GM12878 (cell line): ENCODE results near the gene NSG2. TPM values are rescaled to one million over a fixed set of nuclear protein-coding genes. Genes with fewer than 3 reads are reported as not detected.

Source experiments
- ATAC-seq: fragments of 200-7000 bp; cut with Tn5 transposase; 3 replicates; pipeline ENCODE4 v1.9.1; 2020; ENCODE audit warnings: mild to moderate bottlenecking, moderate library complexity
- BruUV-seq: library from RNA; stranded (reverse); fragments of 400-500 nt; replicated peaks from 2 replicates; lab custom pipeline; 2021; lab: Mats Ljungman, UMichigan
- CTCF ChIA-PET: fragments of 300-600 bp; sonication (Branson Sonifier 250); formaldehyde crosslinking; extraction: SDS; loops from one replicate; lab custom pipeline; 2021; ENCODE audit warnings: inconsistent platforms; lab: Yijun Ruan, JAX
- POLR2A ChIA-PET: fragments of 350-600 bp; formaldehyde crosslinking; extraction: SDS; loops from one replicate; lab custom pipeline; 2021; ENCODE audit warnings: inconsistent platforms; lab: Charles Lee
- RAD21 ChIA-PET: fragments of 300-600 bp; sonication (Branson Sonifier 250); formaldehyde crosslinking; loops from one replicate; lab custom pipeline; 2023; ENCODE audit warnings: antibody characterized with exemption; ENCODE audit not compliant: unreplicated experiment; lab: Charles Lee
- SMC1A ChIA-PET: fragments of 300-600 bp; sonication (Branson Sonifier 250); formaldehyde crosslinking; loops from one replicate; lab custom pipeline; 2023; ENCODE audit not compliant: unreplicated experiment, uncharacterized antibody; lab: Charles Lee
- DNase-seq: peaks from one replicate; pipeline ENCODE4 v3.0.0-alpha.2; 2011; ENCODE audit warnings: low read depth, low spot score
- FAIRE-seq: peaks from 3 replicates; lab custom pipeline; 2011; peaks lifted over from hg19 to GRCh38; lab: Jason Lieb, UNC
- H2AFZ ChIP-seq: 2 replicates; pipeline ENCODE4 v1.6.0; 2011; ENCODE audit warnings: low read depth, low read length, control low read depth; ENCODE audit not compliant: control insufficient read depth
- H3K27ac ChIP-seq: 2 replicates; pipeline ENCODE4 v1.5.1; 2011; ENCODE audit warnings: control low read depth; ENCODE audit not compliant: control insufficient read depth, insufficient read depth
- H3K27me3 ChIP-seq, 2 experiments: replicated peaks in 1 of 2; 2 replicates each; pipeline versions ENCODE4 v1.6.0 to v1.6.1; 2011; ENCODE audit warnings: low read length in 1 of 2; ENCODE audit not compliant: control insufficient read depth in 2 of 2, insufficient read depth in 2 of 2
- H3K36me3 ChIP-seq, 2 experiments: 2 replicates each; pipeline ENCODE4 v1.5.1; 2011; ENCODE audit warnings: low read length in 1 of 2; ENCODE audit not compliant: control insufficient read depth in 2 of 2, insufficient read depth in 2 of 2
- H3K4me1 ChIP-seq: 2 replicates; pipeline ENCODE4 v1.6.1; 2011; ENCODE audit warnings: mild to moderate bottlenecking, low read length, moderate library complexity, mixed read lengths; ENCODE audit not compliant: control insufficient read depth, insufficient read depth
- H3K4me2 ChIP-seq: 2 replicates; pipeline ENCODE4 v1.6.0; 2011; ENCODE audit warnings: control low read depth; ENCODE audit not compliant: control insufficient read depth, insufficient read depth
- H3K4me3 ChIP-seq: fragments of 200-600 bp; sonication (generic); 2 replicates; pipeline ENCODE4 v1.5.1; 2016
- H3K79me2 ChIP-seq: 2 replicates; pipeline ENCODE4 v1.6.0; 2011; ENCODE audit warnings: low read length; ENCODE audit not compliant: control insufficient read depth, insufficient read depth
- H3K9ac ChIP-seq: 2 replicates; pipeline ENCODE4 v1.8.0; 2011; ENCODE audit warnings: low read length, control low read depth, mixed read lengths; ENCODE audit not compliant: control insufficient read depth, insufficient read depth
- H3K9me3 ChIP-seq: replicated peaks from 3 replicates; pipeline ENCODE4 v1.5.1; 2011; ENCODE audit warnings: mild to moderate bottlenecking, low read length; ENCODE audit not compliant: control insufficient read depth, insufficient read depth
- H4K20me1 ChIP-seq: 2 replicates; pipeline ENCODE4 v1.6.0; 2011; ENCODE audit not compliant: control insufficient read depth, insufficient read depth
- ESRRA ChIP-seq: IDR thresholded peaks from 2 replicates; pipeline ENCODE4 v1.6.1; 2012; ENCODE audit warnings: mild to moderate bottlenecking, low read length, improper control_type of control experiment
- IKZF1 ChIP-seq: fragments of 450-650 bp; conservative IDR thresholded peaks from 2 replicates; pipeline ENCODE4 v1.6.1; 2017; ENCODE audit warnings: antibody characterized with exemption, mild to moderate bottlenecking
- NRF1 ChIP-seq: conservative IDR thresholded peaks from 2 replicates; pipeline ENCODE4 v1.6.1; 2011; ENCODE audit warnings: mild to moderate bottlenecking, low read depth, low read length, improper control_type of control experiment
- WRNIP1 ChIP-seq: IDR thresholded peaks from 2 replicates; pipeline ENCODE4 v1.6.1; 2011; ENCODE audit warnings: low read depth, low read length, improper control_type of control experiment, borderline replicate concordance
- WGBS: methylation state at CpG from one replicate; pipeline ENCODE4 v1.1.6; 2016; ENCODE audit warnings: low lambda C conversion rate; ENCODE audit not compliant: insufficient replicate concordance, insufficient coverage; ENCODE audit errors: missing lambda C conversion rate; 5-methylcytosine and 5-hydroxymethylcytosine counted together
- in situ Hi-C: fragments of 300-500 bp; cut with MboI; formaldehyde crosslinking; loops from 9 replicates; pipeline ENCODE4 v1.14.3; 2018; ENCODE audit warnings: mixed read lengths
- intact Hi-C: fragments of 100-400 bp; cut with micrococcal nuclease; formaldehyde crosslinking; loops from one replicate; pipeline ENCODE4 v1.14.2; 2022; ENCODE audit not compliant: unreplicated experiment
- polyA plus RNA-seq, 11 experiments: library from polyadenylated mRNA; depleted of rRNA in 4 of 11; unstranded in 6 of 11; stranded (reverse) in 5 of 11; fragments of >200 nt; fragmentation: Nextera tagmentation in 4 of 11; fragmentation: Illumina TruSeq in 1 of 11; extraction: Ambion mirVana in 4 of 11; extraction: Trizol in 1 of 11; gene quantifications; 1 replicate in 1 of 11; 2 replicates in 10 of 11; pipeline versions ENCODE4 v1.2.1 to v1.2.3, GENCODE V29; 2011 to 2016; ENCODE audit warnings: inconsistent platforms in 2 of 11, missing spikeins in 2 of 11, low read depth in 1 of 11
- total RNA-seq, 4 experiments: library from RNA; depleted of rRNA in 3 of 4; stranded (reverse); fragments of >200 nt in 3 of 4; fragmentation: Illumina TruSeq in 1 of 4; extraction: Trizol in 1 of 4; gene quantifications; 2 replicates each; pipeline versions ENCODE4 v1.2.1 to v1.2.3, GENCODE V29; 2013 to 2021
- TF ChIP-seq, protein P1 (sequence below): IDR thresholded peaks from 2 replicates; pipeline ENCODE4 v1.6.1; 2011; ENCODE audit warnings: mild to moderate bottlenecking, low read depth, low read length, moderate library complexity; ENCODE audit not compliant: insufficient replicate concordance
- TF ChIP-seq, protein P2 (sequence below): fragments of 450-650 bp; IDR thresholded peaks from 2 replicates; pipeline ENCODE4 v1.6.1; 2018; ENCODE audit warnings: mild to moderate bottlenecking, low read depth, moderate library complexity; ENCODE audit not compliant: partially characterized antibody

NSG2 gene
- total and polyA plus RNA-seq, 10 of the 15 experiments (the other 5 are each of a cell fraction or from before 2014, with no cell fraction given): 0.04 to 0.14 TPM; not detected in 8

DNA sequence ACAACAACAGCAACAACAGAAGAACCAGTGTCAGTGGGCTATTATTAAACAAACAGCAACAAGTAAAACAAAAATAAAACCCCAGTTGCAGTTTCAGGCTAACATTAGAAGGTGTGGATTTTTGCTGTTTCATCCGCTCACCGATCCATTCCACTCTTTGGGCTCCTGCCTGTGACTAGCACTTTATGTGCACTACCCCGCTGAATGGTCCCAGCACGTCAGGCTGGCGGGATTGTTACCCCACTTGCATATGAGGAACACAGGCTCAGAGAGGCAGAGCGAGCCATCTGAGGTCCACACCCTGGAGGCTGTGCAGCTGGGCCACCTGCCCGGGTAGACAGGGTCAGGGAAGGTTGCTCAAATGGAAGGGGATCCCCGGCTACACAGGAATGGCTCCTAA is 26.0 kb downstream of the NSG2 start:
- Histone ChIP-seq H3K4me1 (no peaks in the 10 kb centered on the region), H2AFZ (no peak overlapping the region), H4K20me1 (no peaks in the 10 kb centered on the region), H3K9me3 (no peaks in the 10 kb centered on the region)
- RAD21 ChIA-PET: no interaction called here
- no TSS peak for BruUV-seq
- in situ Hi-C loops: no loop called here
- intact Hi-C loops: no loop called here
- POLR2A ChIA-PET: no interaction called here
- TF ChIP-seq ESRRA (no peak), NRF1 (no peak), WRNIP1 (no peak), IKZF1 (no peak)
- TF ChIP-seq, protein P1, sequence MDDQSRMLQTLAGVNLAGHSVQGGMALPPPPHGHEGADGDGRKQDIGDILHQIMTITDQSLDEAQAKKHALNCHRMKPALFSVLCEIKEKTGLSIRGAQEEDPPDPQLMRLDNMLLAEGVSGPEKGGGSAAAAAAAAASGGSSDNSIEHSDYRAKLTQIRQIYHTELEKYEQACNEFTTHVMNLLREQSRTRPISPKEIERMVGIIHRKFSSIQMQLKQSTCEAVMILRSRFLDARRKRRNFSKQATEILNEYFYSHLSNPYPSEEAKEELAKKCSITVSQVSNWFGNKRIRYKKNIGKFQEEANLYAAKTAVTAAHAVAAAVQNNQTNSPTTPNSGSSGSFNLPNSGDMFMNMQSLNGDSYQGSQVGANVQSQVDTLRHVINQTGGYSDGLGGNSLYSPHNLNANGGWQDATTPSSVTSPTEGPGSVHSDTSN: no peak
- TF ChIP-seq, protein P2, sequence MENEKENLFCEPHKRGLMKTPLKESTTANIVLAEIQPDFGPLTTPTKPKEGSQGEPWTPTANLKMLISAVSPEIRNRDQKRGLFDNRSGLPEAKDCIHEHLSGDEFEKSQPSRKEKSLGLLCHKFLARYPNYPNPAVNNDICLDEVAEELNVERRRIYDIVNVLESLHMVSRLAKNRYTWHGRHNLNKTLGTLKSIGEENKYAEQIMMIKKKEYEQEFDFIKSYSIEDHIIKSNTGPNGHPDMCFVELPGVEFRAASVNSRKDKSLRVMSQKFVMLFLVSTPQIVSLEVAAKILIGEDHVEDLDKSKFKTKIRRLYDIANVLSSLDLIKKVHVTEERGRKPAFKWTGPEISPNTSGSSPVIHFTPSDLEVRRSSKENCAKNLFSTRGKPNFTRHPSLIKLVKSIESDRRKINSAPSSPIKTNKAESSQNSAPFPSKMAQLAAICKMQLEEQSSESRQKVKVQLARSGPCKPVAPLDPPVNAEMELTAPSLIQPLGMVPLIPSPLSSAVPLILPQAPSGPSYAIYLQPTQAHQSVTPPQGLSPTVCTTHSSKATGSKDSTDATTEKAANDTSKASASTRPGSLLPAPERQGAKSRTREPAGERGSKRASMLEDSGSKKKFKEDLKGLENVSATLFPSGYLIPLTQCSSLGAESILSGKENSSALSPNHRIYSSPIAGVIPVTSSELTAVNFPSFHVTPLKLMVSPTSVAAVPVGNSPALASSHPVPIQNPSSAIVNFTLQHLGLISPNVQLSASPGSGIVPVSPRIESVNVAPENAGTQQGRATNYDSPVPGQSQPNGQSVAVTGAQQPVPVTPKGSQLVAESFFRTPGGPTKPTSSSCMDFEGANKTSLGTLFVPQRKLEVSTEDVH: no peak
- TF ChIP-seq, all 136 proteins: peak for 0
- Histone ChIP-seq H3K27me3 (peaks cover 0 to 3% of the 10 kb centered on the region in 2 experiments; a peak in 3 of 4 replicates), H3K36me3 (no peaks in the 10 kb centered on the region), H3K4me2 (no peak overlapping the region), H3K79me2 (no peaks in the 10 kb centered on the region), H3K4me3 (no peak overlapping the region), H3K27ac (no peak overlapping the region), H3K9ac (no peak overlapping the region)
- ChIA-PET CTCF (no interaction called here), SMC1A (no interaction called here)
- no peak for ATAC-seq
- DNase-seq: no peak
- WGBS: 42% methylated on average over 8 of the region's 8 CpGs
- FAIRE-seq: no peak
